Fibroblast of lung (primary cell): ENCODE data around the gene DPM1. TPM values are rescaled to one million over a fixed set of nuclear protein-coding genes. Genes with fewer than 3 reads are reported as not detected.

Experiments used
- DNase-seq, 2 donors: peaks; one replicate each; pipeline versions ENCODE4 v3.0.0 to v3.0.0-alpha.2; 2010; ENCODE audit warnings: low read depth in 2 of 2
- H2AFZ ChIP-seq: 2 replicates; pipeline ENCODE4 v1.5.1; 2012; ENCODE audit warnings: low read length, control low read depth, inconsistent platforms
- H3K27ac ChIP-seq: 2 replicates; pipeline ENCODE4 v1.5.1; 2011; ENCODE audit warnings: low read length, control low read depth; ENCODE audit not compliant: insufficient read depth
- H3K27me3 ChIP-seq: 2 replicates; pipeline ENCODE4 v1.5.1; 2011; ENCODE audit warnings: mild to moderate bottlenecking, low read length; ENCODE audit not compliant: control insufficient read depth, insufficient read depth
- H3K36me3 ChIP-seq: 2 replicates; pipeline ENCODE4 v1.5.1; 2011; ENCODE audit warnings: low read length; ENCODE audit not compliant: control insufficient read depth, insufficient read depth
- H3K4me1 ChIP-seq: 2 replicates; pipeline ENCODE4 v1.5.1; 2011; ENCODE audit warnings: low read length; ENCODE audit not compliant: control insufficient read depth, insufficient read depth; ENCODE audit errors: extremely low read depth
- H3K4me2 ChIP-seq: 2 replicates; pipeline ENCODE4 v1.5.1; 2011; ENCODE audit warnings: low read length, control low read depth; ENCODE audit not compliant: insufficient read depth; ENCODE audit errors: extremely low read depth
- H3K4me3 ChIP-seq, 4 experiments: fragments of 200-600 bp in 1 of 4; sonication (generic) in 1 of 4; replicated peaks in 1 of 4; 2 replicates each; pipeline ENCODE4 v1.5.1; 2011 to 2016; ENCODE audit warnings: low read length in 4 of 4, low read depth in 3 of 4, mild to moderate bottlenecking in 3 of 4, control low read depth in 2 of 4, inconsistent platforms in 1 of 4, mixed read lengths in 1 of 4; ENCODE audit not compliant: insufficient read depth in 1 of 4; ENCODE audit errors: control extremely low read depth in 1 of 4
- H3K79me2 ChIP-seq: 2 replicates; pipeline ENCODE4 v1.5.1; 2012; ENCODE audit warnings: mild to moderate bottlenecking, low read length, inconsistent platforms; ENCODE audit not compliant: control insufficient read depth, insufficient read depth
- H3K9ac ChIP-seq: 2 replicates; pipeline ENCODE4 v1.5.1; 2011; ENCODE audit warnings: mild to moderate bottlenecking, low read length, control low read depth; ENCODE audit not compliant: insufficient read depth
- H3K9me3 ChIP-seq: 2 replicates; pipeline ENCODE4 v1.5.1; 2012; ENCODE audit warnings: low read depth, low read length; ENCODE audit not compliant: control insufficient read depth, insufficient read depth
- H4K20me1 ChIP-seq: 2 replicates; pipeline ENCODE4 v1.5.1; 2011; ENCODE audit warnings: low read length; ENCODE audit not compliant: control insufficient read depth, insufficient read depth; ENCODE audit errors: extremely low read depth
- CTCF ChIP-seq, 2 donors: IDR thresholded peaks in 1 of 2; conservative IDR thresholded peaks in 1 of 2; 1 replicate in 1 of 2; 2 replicates in 1 of 2; pipeline ENCODE4 v1.5.1; 2011 to 2012; ENCODE audit warnings: low read length in 2 of 2, control low read depth in 1 of 2, inconsistent platforms in 1 of 2, low read depth in 1 of 2, mild to moderate bottlenecking in 1 of 2
- EZH2 ChIP-seq: IDR thresholded peaks from 2 replicates; pipeline ENCODE4 v1.5.1; 2012; ENCODE audit warnings: low read length, control low read depth, mild to moderate bottlenecking; ENCODE audit errors: missing control alignments
- polyA plus RNA-seq, 2 donors: library from polyadenylated mRNA; depleted of rRNA in 1 of 2; stranded (reverse) in 1 of 2; unstranded in 1 of 2; fragments of >200 nt; gene quantifications; 2 replicates each; pipeline ENCODE4 v1.2.1, GENCODE V29; 2011 to 2012; ENCODE audit warnings: missing spikeins in 1 of 2
- total RNA-seq: library from RNA; depleted of rRNA; stranded (reverse); fragments of >200 nt; gene quantifications from 2 replicates; pipeline ENCODE4 v1.2.1, GENCODE V29; 2014

DPM1 gene
- total and polyA plus RNA-seq, 2 donors (not counting 1 experiment from before 2014, with no cell fraction given): 60.9 to 89.1 TPM

GRCh38 chr20:50909413-50909812 is 48.9 kb downstream of the DPM1 start:
- H3K9ac ChIP-seq: no peak overlapping the region

GRCh38 chr20:50904067-50904570 is 54.2 kb downstream of the DPM1 start:
- Histone ChIP-seq H3K27ac (no peak overlapping the region), H3K27me3 (no peaks in the 10 kb centered on the region), H3K4me1 (no peaks in the 10 kb centered on the region), H2AFZ (no peak overlapping the region), H3K4me3 (no peak overlapping the region), H3K4me2 (no peak overlapping the region), H4K20me1 (peaks cover 7% of the 10 kb centered on the region), H3K9ac (no peak overlapping the region), H3K36me3 (peaks cover 5% of the 10 kb centered on the region), H3K9me3 (no peaks in the 10 kb centered on the region), H3K79me2 (peaks cover 79% of the 10 kb centered on the region)
- no peak for TF ChIP-seq CTCF (conservative IDR thresholded peaks at IDR 0.05 in 1 of 2, IDR thresholded peaks at IDR 0.05 in 1 of 2; ENCODE audit: low read depth in 1 of 2, low read length in 2 of 2)
- no peak for TF ChIP-seq EZH2
- no peak for DNase-seq

More at GRCh38 chr20:50909413-50909812, 48.9 kb downstream of the DPM1 start:
- peaks cover 4% of the 10 kb centered on the region for H4K20me1 ChIP-seq
- H3K36me3 ChIP-seq: no peaks in the 10 kb centered on the region
- no peaks in the 10 kb centered on the region for H3K27me3 ChIP-seq
- no peak overlapping the region for H2AFZ ChIP-seq
- TF ChIP-seq CTCF (conservative IDR thresholded peaks at IDR 0.05 in 1 of 2, IDR thresholded peaks at IDR 0.05 in 1 of 2; ENCODE audit: low read depth in 1 of 2, low read length in 2 of 2): no peak
- TF ChIP-seq EZH2: no peak
- DNase-seq: no peak
- no peak overlapping the region for H3K4me3 ChIP-seq
- no peaks in the 10 kb centered on the region for H3K9me3 ChIP-seq
- peaks cover 94% of the 10 kb centered on the region for H3K79me2 ChIP-seq
- H3K4me2 ChIP-seq: no peak overlapping the region
- peaks cover 20% of the 10 kb centered on the region for H3K4me1 ChIP-seq
- no peak overlapping the region for H3K27ac ChIP-seq

- Histone ChIP-seq H3K79me2 (peaks cover 73% of the 10 kb centered on the region), H3K27ac (no peak overlapping the region), H2AFZ (no peak overlapping the region), H3K27me3 (no peaks in the 10 kb centered on the region), H3K4me2 (no peak overlapping the region), H3K9ac (no peak overlapping the region), H3K4me3 (no peak overlapping the region), H3K36me3 (peaks cover 5% of the 10 kb centered on the region), H3K9me3 (no peaks in the 10 kb centered on the region), H4K20me1 (peaks cover 7% of the 10 kb centered on the region), H3K4me1 (no peaks in the 10 kb centered on the region)
- no peak for DNase-seq
- TF ChIP-seq EZH2 (no peak), CTCF (conservative IDR thresholded peaks at IDR 0.05 in 1 of 2, IDR thresholded peaks at IDR 0.05 in 1 of 2; ENCODE audit: low read depth in 1 of 2, low read length in 2 of 2) (no peak)
Measured at GRCh38 chr20:50903353-50904051, 54.8 kb downstream of the DPM1 start.
